Measurements from ENCODE around the gene NAA40.

DNA sequence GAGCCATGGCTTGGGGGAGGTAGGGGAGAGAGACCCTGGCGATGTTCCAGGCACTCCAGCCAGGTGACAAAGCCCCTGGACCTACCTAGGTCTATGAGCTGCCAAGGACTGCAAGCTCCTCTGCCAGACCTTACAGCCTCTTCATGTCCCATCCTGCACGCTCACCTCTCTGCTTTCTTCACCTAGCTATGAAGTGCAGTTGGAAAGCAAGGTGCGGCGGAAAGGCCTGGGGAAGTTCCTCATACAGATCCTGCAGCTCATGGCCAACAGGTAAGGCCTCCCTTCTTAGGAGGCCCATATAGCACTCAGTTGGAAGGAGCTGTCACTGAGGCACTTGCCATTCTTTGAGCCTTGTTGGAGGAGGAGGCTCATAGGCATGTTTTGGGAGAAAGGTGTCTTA is 13.8 kb downstream of the NAA40 start:
- no peak for TF ChIP-seq NR2F6 (IDR thresholded peaks at IDR 0.05)
- TF ChIP-seq NR2F6 (CRISPR knock-in tag; IDR thresholded peaks at IDR 0.05) = no peak
- no peak for TF ChIP-seq ZNF678 (CRISPR knock-in tag; IDR thresholded peaks at IDR 0.05)
- no peak for TF ChIP-seq MTF1 (CRISPR knock-in tag; IDR thresholded peaks at IDR 0.05)
- TF ChIP-seq, protein P1, sequence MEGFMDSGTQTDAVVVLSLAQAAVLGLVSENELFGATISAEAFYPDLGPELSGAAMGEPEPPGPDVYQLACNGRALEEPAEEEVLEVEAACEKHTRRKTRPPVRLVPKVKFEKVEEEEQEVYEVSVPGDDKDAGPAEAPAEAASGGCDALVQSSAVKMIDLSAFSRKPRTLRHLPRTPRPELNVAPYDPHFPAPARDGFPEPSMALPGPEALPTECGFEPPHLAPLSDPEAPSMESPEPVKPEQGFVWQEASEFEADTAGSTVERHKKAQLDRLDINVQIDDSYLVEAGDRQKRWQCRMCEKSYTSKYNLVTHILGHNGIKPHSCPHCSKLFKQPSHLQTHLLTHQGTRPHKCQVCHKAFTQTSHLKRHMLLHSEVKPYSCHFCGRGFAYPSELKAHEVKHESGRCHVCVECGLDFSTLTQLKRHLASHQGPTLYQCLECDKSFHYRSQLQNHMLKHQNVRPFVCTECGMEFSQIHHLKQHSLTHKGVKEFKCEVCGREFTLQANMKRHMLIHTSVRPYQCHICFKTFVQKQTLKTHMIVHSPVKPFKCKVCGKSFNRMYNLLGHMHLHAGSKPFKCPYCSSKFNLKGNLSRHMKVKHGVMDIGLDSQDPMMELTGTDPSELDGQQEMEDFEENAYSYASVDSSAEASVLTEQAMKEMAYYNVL (CRISPR knock-in tag; IDR thresholded peaks at IDR 0.05; ENCODE audit: borderline replicate concordance) = no peak
- no peak for TF ChIP-seq ZNF670 (CRISPR knock-in tag; IDR thresholded peaks at IDR 0.05; ENCODE audit: borderline replicate concordance)
